GM20000 (cell line): ENCODE data around the gene ZNF416.

Experiments used
- DNase-seq: peaks from one replicate; pipeline ENCODE4 v3.0.0; 2012; ENCODE audit warnings: low spot score
- CTCF ChIP-seq: IDR thresholded peaks from 2 replicates; pipeline ENCODE4 v1.5.1; 2012; ENCODE audit warnings: mild to moderate bottlenecking, control low read depth; ENCODE audit errors: extremely low read depth, missing control alignments

The ZNF416 gene

GRCh38 chr19:57558525-57558924 lies 20.2 kb downstream of the ZNF416 start:
- DNase-seq = no peak
- no peak for TF ChIP-seq CTCF

- DNase-seq = no peak
- TF ChIP-seq CTCF = no peak
These were observed 21.1 kb downstream of the ZNF416 start for GRCh38 chr19:57557659-57558058.

GRCh38 chr19:57552432-57552831 lies 26.3 kb downstream of the ZNF416 start:
- no peak for DNase-seq
- no peak for TF ChIP-seq CTCF

GRCh38 chr19:57546513-57546912 lies 32.2 kb downstream of the ZNF416 start:
- no peak for TF ChIP-seq CTCF

GRCh38 chr19:57537953-57538547 lies 40.7 kb downstream of the ZNF416 start:
- no peak for TF ChIP-seq CTCF
- no peak for DNase-seq

More at GRCh38 chr19:57546513-57546912, 32.2 kb downstream of the ZNF416 start:
- no peak for DNase-seq

- TF ChIP-seq CTCF = no peak
- peak; percentile 91 for DNase-seq
These were observed 51.4 kb downstream of the ZNF416 start, which contains the start of gene ZNF549 for GRCh38 chr19:57527136-57527881. Gene ZNF549, plus strand, starts transcription at chr19:57527356. Its CDS starts 218 bp downstream, at chr19:57527574.
